Stomach (tissue), 4 donors: ENCODE results near the gene SMAGP.
"Not testable (repeated sequence)": the region's sequence is repeated elsewhere in the genome, so short reads cannot be mapped to it uniquely, and the experiment has no call there.

ENCODE experiments used
- CTCF ChIP-seq, 7 experiments: fragments of 450-650 bp in 4 of 7; fragments of 200-600 bp in 3 of 7; sonication (generic) in 3 of 7; IDR thresholded peaks; one replicate each; pipeline ENCODE4 v1.5.1; 2016 to 2019; ENCODE audit warnings: antibody characterized with exemption in 7 of 7, control low read depth in 2 of 7, mild to moderate bottlenecking in 1 of 7
- POLR2A ChIP-seq, 4 donors: fragments of 450-650 bp; IDR thresholded peaks; one replicate each; pipeline ENCODE4 v1.6.1; 2016; ENCODE audit warnings: antibody characterized with exemption in 4 of 4, control low read depth in 2 of 4, mild to moderate bottlenecking in 1 of 4, moderate library complexity in 1 of 4

GRCh38 chr12:51291603-51292513 lies 21.6 kb upstream of the SMAGP start:
- TF ChIP-seq POLR2A, CTCF (IDR thresholded peaks at IDR 0.05): not testable (repeated sequence)
